ENCODE measurements around the gene ITSN1. TPM values are rescaled to one million over a fixed set of nuclear protein-coding genes. Genes with fewer than 3 reads are reported as not detected.

Gene ITSN1
- total RNA-seq, 1 donor from 2014 or later: 44.0 TPM

DNA sequence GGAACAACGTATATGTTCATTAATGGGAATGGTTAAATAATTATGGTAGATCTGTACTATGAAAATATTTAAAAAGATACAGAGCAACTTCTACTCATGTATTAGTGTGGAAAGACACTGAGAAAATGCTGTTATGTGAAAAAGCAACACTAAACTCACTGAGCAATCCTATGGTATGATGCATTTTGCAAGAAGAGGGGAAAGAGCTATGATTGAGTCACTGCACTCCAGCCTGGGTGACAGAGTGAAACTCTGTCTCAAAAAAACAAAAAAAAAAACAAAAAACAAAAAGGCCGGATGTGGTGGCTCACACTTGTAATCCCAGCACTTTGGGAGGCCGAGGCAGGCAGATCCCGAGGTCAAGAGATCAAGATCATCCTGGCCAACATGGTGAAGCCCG, 228.9 kb downstream of the ITSN1 start:
- Mint-ChIP-seq H3K9me3 (ENCODE audit: unreplicated experiment) (no peaks in the 10 kb centered on the region), H3K4me1 (ENCODE audit: unreplicated experiment) (no peaks in the 10 kb centered on the region), H3K27ac (ENCODE audit: unreplicated experiment) (no peak overlapping the region), H3K27me3 (ENCODE audit: unreplicated experiment) (peaks cover 2% of the 10 kb centered on the region), H3K4me3 (ENCODE audit: unreplicated experiment) (no peak overlapping the region), H3K36me3 (ENCODE audit: unreplicated experiment) (no peaks in the 10 kb centered on the region)
- DNase-seq (ENCODE audit: extremely low spot score, unreplicated experiment): no peak
- TF ChIP-seq, protein P1, sequence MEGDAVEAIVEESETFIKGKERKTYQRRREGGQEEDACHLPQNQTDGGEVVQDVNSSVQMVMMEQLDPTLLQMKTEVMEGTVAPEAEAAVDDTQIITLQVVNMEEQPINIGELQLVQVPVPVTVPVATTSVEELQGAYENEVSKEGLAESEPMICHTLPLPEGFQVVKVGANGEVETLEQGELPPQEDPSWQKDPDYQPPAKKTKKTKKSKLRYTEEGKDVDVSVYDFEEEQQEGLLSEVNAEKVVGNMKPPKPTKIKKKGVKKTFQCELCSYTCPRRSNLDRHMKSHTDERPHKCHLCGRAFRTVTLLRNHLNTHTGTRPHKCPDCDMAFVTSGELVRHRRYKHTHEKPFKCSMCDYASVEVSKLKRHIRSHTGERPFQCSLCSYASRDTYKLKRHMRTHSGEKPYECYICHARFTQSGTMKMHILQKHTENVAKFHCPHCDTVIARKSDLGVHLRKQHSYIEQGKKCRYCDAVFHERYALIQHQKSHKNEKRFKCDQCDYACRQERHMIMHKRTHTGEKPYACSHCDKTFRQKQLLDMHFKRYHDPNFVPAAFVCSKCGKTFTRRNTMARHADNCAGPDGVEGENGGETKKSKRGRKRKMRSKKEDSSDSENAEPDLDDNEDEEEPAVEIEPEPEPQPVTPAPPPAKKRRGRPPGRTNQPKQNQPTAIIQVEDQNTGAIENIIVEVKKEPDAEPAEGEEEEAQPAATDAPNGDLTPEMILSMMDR (IDR thresholded peaks at IDR 0.05): no peak

DNA sequence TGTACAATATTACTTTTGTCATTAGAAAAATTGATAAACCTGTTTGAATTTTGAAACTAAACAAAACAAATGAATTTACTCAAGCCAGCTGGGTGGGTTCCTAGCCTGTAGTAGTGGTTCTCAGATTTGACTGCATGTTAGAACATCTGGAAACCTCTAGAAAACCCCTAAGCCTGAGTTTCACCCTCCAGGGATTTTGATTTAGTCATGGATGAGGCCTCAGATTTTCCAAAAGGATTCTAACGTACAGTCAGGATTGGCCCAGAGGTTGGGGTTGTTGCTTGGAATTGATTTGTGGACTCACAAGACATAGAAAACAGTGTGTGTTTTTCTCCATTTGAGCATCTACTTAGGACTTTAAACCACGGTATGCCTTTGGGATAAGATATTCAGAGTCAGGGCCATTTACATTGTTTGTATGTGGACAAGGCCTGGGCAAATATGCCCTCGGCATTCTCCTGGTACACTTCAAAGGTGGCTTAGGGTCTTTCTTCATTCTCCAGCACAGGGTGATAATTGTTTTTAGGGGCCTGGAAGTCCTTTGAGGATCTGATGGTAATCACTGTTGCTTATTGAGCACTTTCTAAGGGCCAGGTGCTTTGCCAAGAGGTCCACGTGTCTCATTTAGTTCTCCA, 230.7 kb downstream of the ITSN1 start:
- Mint-ChIP-seq H3K4me1 (ENCODE audit: unreplicated experiment) (peaks cover 6% of the 10 kb centered on the region), H3K36me3 (ENCODE audit: unreplicated experiment) (no peaks in the 10 kb centered on the region), H3K4me3 (ENCODE audit: unreplicated experiment) (no peak overlapping the region), H3K27ac (ENCODE audit: unreplicated experiment) (no peak overlapping the region), H3K9me3 (ENCODE audit: unreplicated experiment) (no peaks in the 10 kb centered on the region), H3K27me3 (ENCODE audit: unreplicated experiment) (peaks cover 4% of the 10 kb centered on the region)
- TF ChIP-seq, protein P1 (IDR thresholded peaks at IDR 0.05): no peak
- DNase-seq (ENCODE audit: extremely low spot score, unreplicated experiment): no peak

DNA sequence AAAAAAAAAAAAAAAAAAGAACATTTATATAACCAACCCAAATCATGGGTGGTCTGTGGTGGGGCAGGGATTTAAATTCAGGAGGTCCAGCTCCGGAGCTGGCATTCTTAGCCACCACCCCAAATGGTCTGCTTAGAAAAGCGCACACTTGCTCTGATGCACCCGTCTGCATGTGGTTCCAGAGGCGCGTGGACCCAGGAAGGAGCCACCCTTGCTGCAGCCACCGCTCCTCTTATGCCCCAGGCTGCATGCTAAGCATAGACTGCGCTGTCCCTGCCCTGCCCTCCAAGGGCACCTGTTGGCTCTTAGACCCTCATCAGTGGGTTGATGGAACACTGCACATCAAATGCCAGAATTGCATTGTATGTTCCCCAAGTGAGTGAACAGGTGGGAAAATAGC, 231.9 kb downstream of the ITSN1 start:
- no peak for DNase-seq (ENCODE audit: extremely low spot score, unreplicated experiment)
- no peaks in the 10 kb centered on the region for H3K9me3 Mint-ChIP-seq (ENCODE audit: unreplicated experiment)
- TF ChIP-seq, protein P1 (IDR thresholded peaks at IDR 0.05): no peak
- no peaks in the 10 kb centered on the region for H3K36me3 Mint-ChIP-seq (ENCODE audit: unreplicated experiment)
- peaks cover 4% of the 10 kb centered on the region for H3K27me3 Mint-ChIP-seq (ENCODE audit: unreplicated experiment)
- H3K27ac Mint-ChIP-seq (ENCODE audit: unreplicated experiment): no peak overlapping the region
- no peak overlapping the region for H3K4me3 Mint-ChIP-seq (ENCODE audit: unreplicated experiment)
- peaks cover 10% of the 10 kb centered on the region for H3K4me1 Mint-ChIP-seq (ENCODE audit: unreplicated experiment)

DNA sequence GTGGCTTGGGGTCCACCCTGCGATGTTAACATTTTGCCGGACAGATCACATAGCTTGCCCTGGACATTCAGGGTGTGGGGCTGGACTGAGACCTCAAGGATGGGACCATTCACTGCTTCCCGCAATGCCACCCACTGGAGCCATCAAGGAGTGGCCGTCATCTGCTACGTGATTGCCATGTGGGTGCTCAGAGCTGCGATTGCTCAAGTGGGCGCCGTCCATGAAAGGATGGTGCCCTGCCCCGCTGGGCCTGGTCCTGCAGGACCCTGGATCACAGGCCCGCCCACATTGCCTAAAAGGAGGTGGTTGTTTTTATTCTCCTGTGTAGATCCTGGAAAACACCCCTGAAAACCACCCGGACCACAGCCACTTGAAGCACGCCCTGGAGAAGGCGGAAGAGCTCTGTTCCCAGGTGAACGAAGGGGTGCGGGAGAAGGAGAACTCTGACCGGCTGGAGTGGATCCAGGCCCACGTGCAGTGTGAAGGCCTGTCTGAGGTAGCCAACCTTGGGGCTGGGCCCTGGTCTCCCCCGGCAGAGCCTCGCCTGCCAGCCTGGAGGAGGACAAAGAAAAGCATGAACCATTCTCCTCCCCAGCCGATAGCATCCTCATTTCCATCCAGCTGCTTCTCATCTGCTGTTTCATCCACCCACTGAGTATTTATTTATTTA, 232.9 kb downstream of the ITSN1 start:
- Mint-ChIP-seq H3K27ac (ENCODE audit: unreplicated experiment) (no peak overlapping the region), H3K36me3 (ENCODE audit: unreplicated experiment) (no peaks in the 10 kb centered on the region), H3K9me3 (ENCODE audit: unreplicated experiment) (no peaks in the 10 kb centered on the region), H3K4me3 (ENCODE audit: unreplicated experiment) (no peak overlapping the region), H3K4me1 (ENCODE audit: unreplicated experiment) (peaks cover 10% of the 10 kb centered on the region), H3K27me3 (ENCODE audit: unreplicated experiment) (peaks cover 4% of the 10 kb centered on the region)
- TF ChIP-seq, protein P1 (IDR thresholded peaks at IDR 0.05): no peak
- DNase-seq (ENCODE audit: extremely low spot score, unreplicated experiment): no peak

DNA sequence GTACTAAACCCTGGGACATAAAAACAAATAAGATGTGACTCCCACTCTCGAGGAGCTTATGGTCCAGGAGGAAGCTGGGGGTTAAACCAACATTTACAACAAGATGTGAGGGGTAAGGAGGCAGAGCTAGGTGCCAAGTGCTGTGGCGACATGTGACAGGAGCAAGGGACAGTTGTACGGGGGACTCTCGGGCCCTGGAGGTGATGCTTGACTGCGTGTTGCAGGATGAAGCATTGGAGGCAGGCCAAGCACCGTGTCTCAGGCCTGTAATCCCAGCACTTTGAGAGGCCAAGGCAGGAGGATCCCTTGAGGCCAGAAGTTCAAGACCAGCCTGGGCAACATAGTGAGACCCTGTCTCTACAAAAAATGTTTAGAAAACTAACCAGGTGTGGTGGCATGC, 236.5 kb downstream of the ITSN1 start:
- peaks cover 35% of the 10 kb centered on the region for H3K4me1 Mint-ChIP-seq (ENCODE audit: unreplicated experiment)
- no peak overlapping the region for H3K4me3 Mint-ChIP-seq (ENCODE audit: unreplicated experiment)
- no peaks in the 10 kb centered on the region for H3K9me3 Mint-ChIP-seq (ENCODE audit: unreplicated experiment)
- DNase-seq (ENCODE audit: extremely low spot score, unreplicated experiment): no peak
- TF ChIP-seq, protein P1 (IDR thresholded peaks at IDR 0.05): no peak
- peaks cover 4% of the 10 kb centered on the region for H3K27me3 Mint-ChIP-seq (ENCODE audit: unreplicated experiment)
- no peak overlapping the region for H3K27ac Mint-ChIP-seq (ENCODE audit: unreplicated experiment)
- H3K36me3 Mint-ChIP-seq (ENCODE audit: unreplicated experiment): no peaks in the 10 kb centered on the region

Measured in osteocyte (in vitro differentiated cells).